GM19240 (cell line): ENCODE measurements around the gene COG6.

Source experiments
- DNase-seq: peaks from one replicate; pipeline ENCODE4 v3.0.0; 2011; ENCODE audit warnings: low spot score; ENCODE audit not compliant: insufficient read length

Gene COG6

GRCh38 chr13:39676315-39676876, 20.9 kb downstream of the COG6 start:
- no peak for DNase-seq

GRCh38 chr13:39682310-39682709, 26.8 kb downstream of the COG6 start:
- DNase-seq = no peak

- no peak for DNase-seq
Observed at GRCh38 chr13:39682788-39683187, 27.3 kb downstream of the COG6 start.

- no peak for DNase-seq
Observed at GRCh38 chr13:39684531-39685137, 29.2 kb downstream of the COG6 start.

GRCh38 chr13:39685652-39686051, 30.2 kb downstream of the COG6 start:
- DNase-seq = no peak

- no peak for DNase-seq
Observed at GRCh38 chr13:39688278-39688677, 32.8 kb downstream of the COG6 start.

GRCh38 chr13:39688699-39689405, 33.4 kb downstream of the COG6 start:
- DNase-seq = no peak

GRCh38 chr13:39692660-39693438, 37.4 kb downstream of the COG6 start:
- no peak for DNase-seq

GRCh38 chr13:39699274-39699673, 43.8 kb downstream of the COG6 start:
- DNase-seq = no peak

- DNase-seq = no peak
Observed at GRCh38 chr13:39712626-39713025, 57.2 kb downstream of the COG6 start.

- DNase-seq = no peak
Observed at GRCh38 chr13:39729156-39729555, 73.7 kb downstream of the COG6 start.

GRCh38 chr13:39734952-39735351, 79.5 kb downstream of the COG6 start:
- DNase-seq = no peak

GRCh38 chr13:39737047-39737446, 81.6 kb downstream of the COG6 start:
- DNase-seq = no peak

GRCh38 chr13:39740761-39741160, 85.3 kb downstream of the COG6 start:
- no peak for DNase-seq

GRCh38 chr13:39748961-39749360, 93.5 kb downstream of the COG6 start:
- DNase-seq = no peak

GRCh38 chr13:39749528-39749927, 94.1 kb downstream of the COG6 start:
- DNase-seq = no peak

- no peak for DNase-seq
Observed at GRCh38 chr13:39751805-39752204, 96.3 kb downstream of the COG6 start.

- no peak for DNase-seq
Observed at GRCh38 chr13:39760521-39760920, 105.1 kb downstream of the COG6 start.

GRCh38 chr13:39765801-39766463, 110.5 kb downstream of the COG6 start:
- DNase-seq = no peak

GRCh38 chr13:39766464-39767158, 111.1 kb downstream of the COG6 start:
- DNase-seq = no peak
